HepG2 (cell line): ENCODE results near the gene S1PR5. TPM values are rescaled to one million over a fixed set of nuclear protein-coding genes. Genes with fewer than 3 reads are reported as not detected.
A peak's percentile ranks its signal among the peaks of the same experiment; 100 is the strongest.

Source experiments
- AKAP8 ChIP-seq: sonication (generic); formaldehyde crosslinking; IDR thresholded peaks from 2 replicates; pipeline ENCODE4 v1.5.1; 2020; ENCODE audit warnings: mild to moderate bottlenecking, missing genetic modification reagents
- BHLHE40 ChIP-seq: IDR thresholded peaks from 2 replicates; pipeline ENCODE4 v1.6.1; 2011; ENCODE audit warnings: low read length, improper control_type of control experiment
- POLR2A ChIP-seq, 2 experiments: IDR thresholded peaks; 2 replicates each; pipeline ENCODE4 v1.6.1; 2011; ENCODE audit warnings: low read depth in 2 of 2, low read length in 2 of 2, mild to moderate bottlenecking in 1 of 2, moderate library complexity in 1 of 2; ENCODE audit not compliant: insufficient read depth in 1 of 2
- RFXANK ChIP-seq: IDR thresholded peaks from 2 replicates; pipeline ENCODE4 v1.6.1; 2016
- SATB2 ChIP-seq: sonication (generic); formaldehyde crosslinking; IDR thresholded peaks from 2 replicates; pipeline ENCODE4 v1.5.0; 2020; ENCODE audit warnings: missing genetic modification reagents
- SMYD3 ChIP-seq: sonication (generic); formaldehyde crosslinking; IDR thresholded peaks from 2 replicates; pipeline ENCODE4 v1.8.1; 2023; ENCODE audit warnings: mild to moderate bottlenecking, missing genetic modification reagents
- SNAPC2 ChIP-seq: sonication (generic); formaldehyde crosslinking; IDR thresholded peaks from 2 replicates; pipeline ENCODE4 v1.8.1; 2022; ENCODE audit warnings: mild to moderate bottlenecking, missing genetic modification reagents
- SP2 ChIP-seq: sonication (generic); formaldehyde crosslinking; IDR thresholded peaks from 2 replicates; pipeline ENCODE4 v1.5.1; 2020; ENCODE audit warnings: mild to moderate bottlenecking, missing genetic modification reagents
- SRSF1 ChIP-seq: fragments of 200-400 bp; formaldehyde crosslinking; optimal IDR thresholded peaks from 2 replicates; pipeline ENCODE3; 2017; ENCODE audit warnings: mild to moderate bottlenecking, low read depth, low read length, moderate library complexity
- SRSF4 ChIP-seq: fragments of 200-400 bp; formaldehyde crosslinking; IDR thresholded peaks from one replicate; pipeline ENCODE4 v1.6.1; 2018; ENCODE audit warnings: mild to moderate bottlenecking, low read depth, low read length, moderate library complexity; ENCODE audit not compliant: poor library complexity, severe bottlenecking
- XRCC5 ChIP-seq: fragments of 200-400 bp; formaldehyde crosslinking; optimal IDR thresholded peaks from 2 replicates; pipeline ENCODE3; 2017; ENCODE audit warnings: mild to moderate bottlenecking, low read length
- ZBTB43 ChIP-seq: sonication (generic); formaldehyde crosslinking; conservative IDR thresholded peaks from 2 replicates; pipeline ENCODE4 v1.4.0; 2020; ENCODE audit warnings: missing genetic modification reagents
- ZEB1 ChIP-seq: IDR thresholded peaks from 2 replicates; pipeline ENCODE4 v1.6.1; 2012; ENCODE audit warnings: mild to moderate bottlenecking, low read depth, inconsistent platforms; ENCODE audit not compliant: insufficient replicate concordance
- ZMAT3 ChIP-seq: sonication (generic); formaldehyde crosslinking; conservative IDR thresholded peaks from 2 replicates; pipeline ENCODE4 v1.7.0; 2021; ENCODE audit warnings: missing genetic modification reagents
- ZNF468 ChIP-seq: sonication (generic); formaldehyde crosslinking; IDR thresholded peaks from 2 replicates; pipeline ENCODE4 v1.8.0; 2022; ENCODE audit warnings: mild to moderate bottlenecking, moderate library complexity, missing genetic modification reagents
- ZNF552 ChIP-seq: sonication (generic); formaldehyde crosslinking; IDR thresholded peaks from 2 replicates; pipeline ENCODE4 v1.9.0; 2022; ENCODE audit warnings: missing genetic modification reagents, mild to moderate bottlenecking, borderline replicate concordance
- ZNF672 ChIP-seq: sonication (generic); formaldehyde crosslinking; IDR thresholded peaks from 2 replicates; pipeline ENCODE4 v1.8.1; 2022; ENCODE audit warnings: missing genetic modification reagents
- ZNF772 ChIP-seq: sonication (generic); formaldehyde crosslinking; IDR thresholded peaks from 2 replicates; pipeline ENCODE4 v1.5.0; 2020; ENCODE audit warnings: mild to moderate bottlenecking, missing genetic modification reagents
- ZSCAN25 ChIP-seq: sonication (generic); formaldehyde crosslinking; IDR thresholded peaks from 2 replicates; pipeline ENCODE4 v1.8.0; 2022; ENCODE audit warnings: mild to moderate bottlenecking, missing genetic modification reagents
- ZSCAN30 ChIP-seq: sonication (generic); formaldehyde crosslinking; IDR thresholded peaks from 2 replicates; pipeline ENCODE4 v1.5.0; 2020; ENCODE audit warnings: mild to moderate bottlenecking, missing genetic modification reagents
- ZSCAN5A ChIP-seq: sonication (generic); formaldehyde crosslinking; IDR thresholded peaks from 2 replicates; pipeline ENCODE4 v1.8.0; 2022; ENCODE audit warnings: mild to moderate bottlenecking, missing genetic modification reagents, borderline replicate concordance
- polyA plus RNA-seq, 8 experiments: library from polyadenylated mRNA; depleted of rRNA in 3 of 8; stranded (reverse) in 7 of 8; unstranded in 1 of 8; fragments of >200 nt; fragmentation: Illumina TruSeq in 4 of 8; extraction: Trizol in 4 of 8; gene quantifications; 2 replicates each; pipeline versions ENCODE4 v1.2.1 to v1.2.3, GENCODE V29; 2011 to 2016; ENCODE audit warnings: low read depth in 4 of 8, missing spikeins in 1 of 8, mixed read lengths in 1 of 8; ENCODE audit not compliant: insufficient read depth in 1 of 8
- total RNA-seq, 5 experiments: library from RNA; depleted of rRNA; stranded (reverse); fragments of >200 nt; fragmentation: Illumina TruSeq; extraction: Trizol; gene quantifications; 2 replicates each; pipeline ENCODE4 v1.2.3, GENCODE V29; 2016; ENCODE audit warnings: low read depth in 1 of 5
- TF ChIP-seq, protein P1 (sequence below), 2 experiments: IDR thresholded peaks; 2 replicates each; pipeline ENCODE4 v1.6.1; 2011 to 2012; ENCODE audit warnings: low read length in 2 of 2, borderline replicate concordance in 1 of 2, low read depth in 1 of 2, mild to moderate bottlenecking in 1 of 2, moderate library complexity in 1 of 2
- TF ChIP-seq, protein P2 (sequence below): sonication (generic); formaldehyde crosslinking; IDR thresholded peaks from 2 replicates; pipeline ENCODE4 v1.5.0; 2020; ENCODE audit warnings: missing genetic modification reagents

Gene S1PR5
- total and polyA plus RNA-seq, 2 of the 13 experiments (the other 11 are each of a cell fraction or from before 2014, with no cell fraction given) = 0.04 TPM; not detected in 1

DNA sequence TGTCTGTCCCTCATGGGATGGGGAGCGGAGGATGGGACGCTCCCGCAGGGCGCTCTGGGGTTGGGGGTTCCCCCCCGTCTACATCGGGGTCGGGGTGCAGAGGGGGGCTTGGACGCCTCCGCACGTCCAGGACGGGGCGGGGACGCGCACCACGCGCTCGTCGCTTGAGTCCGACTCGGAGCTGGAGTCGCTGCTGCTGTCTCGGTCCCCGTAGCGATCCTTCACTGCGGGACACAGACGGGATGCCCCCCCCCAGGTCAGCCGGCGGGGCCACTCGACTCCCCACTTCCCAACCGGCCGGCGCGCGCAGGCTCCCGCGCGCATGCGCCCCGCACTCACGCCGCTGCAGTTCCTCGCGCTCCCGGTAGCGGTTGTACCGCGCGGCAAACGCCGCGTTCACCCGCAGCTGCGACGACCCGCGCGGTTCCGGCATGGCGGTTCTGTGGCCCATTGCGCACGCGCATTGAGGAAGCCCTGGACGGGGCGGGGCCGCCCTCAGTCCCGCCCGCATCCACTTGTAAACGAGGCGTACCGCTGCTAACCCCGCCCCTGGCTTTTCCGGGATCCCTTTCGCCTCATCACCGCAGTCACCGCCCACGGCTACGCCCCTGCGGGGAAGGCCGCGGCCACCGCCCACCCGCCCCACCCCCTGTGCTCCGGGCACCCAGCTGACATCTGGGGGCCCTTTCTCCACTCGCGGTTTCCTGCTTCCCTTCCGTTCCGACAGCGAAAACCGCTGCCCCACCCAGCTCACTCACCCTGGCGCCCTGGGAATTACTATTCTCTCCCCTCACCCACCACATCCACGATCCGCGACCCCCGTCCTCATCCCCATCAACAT, 48.5 kb upstream of the S1PR5 start, which contains the start of gene KRI1 (continued):
- TF ChIP-seq AKAP8 (CRISPR knock-in tag) (peak; percentile 84), ZMAT3 (CRISPR knock-in tag) (peak; percentile 96), ZSCAN30 (CRISPR knock-in tag) (no peak; the same call in 1 of the 2 replicates), ZNF552 (peak; percentile 90), ZSCAN25 (CRISPR knock-in tag) (peak; percentile 50; the same call in 1 of the 2 replicates), ZSCAN5A (CRISPR knock-in tag) (no peak), SNAPC2 (CRISPR knock-in tag) (no peak), POLR2A (IDR thresholded peaks at IDR 0.05; ENCODE audit: insufficient read depth in 1 of 2, low read depth in 2 of 2, low read length in 2 of 2) (peak; percentile 56 to 84), ZNF468 (no peak), SMYD3 (no peak), SATB2 (CRISPR knock-in tag) (peak; percentile 74), ZEB1 (no peak), XRCC5 (peak; percentile 56), BHLHE40 (0 out of 2 replicates have a peak, but pooled peaks have one; percentile 6), RFXANK (CRISPR knock-in tag) (0 out of 2 replicates have a peak, but pooled peaks have one; percentile 58), ZNF772 (CRISPR knock-in tag) (peak; percentile 97), SRSF1 (peak; percentile 37), SP2 (0 out of 2 replicates have a peak, but pooled peaks have one; percentile 52), SRSF4 (no peak), ZBTB43 (CRISPR knock-in tag) (peak; percentile 86), ZNF672 (CRISPR knock-in tag) (no peak)
- TF ChIP-seq, protein P1, sequence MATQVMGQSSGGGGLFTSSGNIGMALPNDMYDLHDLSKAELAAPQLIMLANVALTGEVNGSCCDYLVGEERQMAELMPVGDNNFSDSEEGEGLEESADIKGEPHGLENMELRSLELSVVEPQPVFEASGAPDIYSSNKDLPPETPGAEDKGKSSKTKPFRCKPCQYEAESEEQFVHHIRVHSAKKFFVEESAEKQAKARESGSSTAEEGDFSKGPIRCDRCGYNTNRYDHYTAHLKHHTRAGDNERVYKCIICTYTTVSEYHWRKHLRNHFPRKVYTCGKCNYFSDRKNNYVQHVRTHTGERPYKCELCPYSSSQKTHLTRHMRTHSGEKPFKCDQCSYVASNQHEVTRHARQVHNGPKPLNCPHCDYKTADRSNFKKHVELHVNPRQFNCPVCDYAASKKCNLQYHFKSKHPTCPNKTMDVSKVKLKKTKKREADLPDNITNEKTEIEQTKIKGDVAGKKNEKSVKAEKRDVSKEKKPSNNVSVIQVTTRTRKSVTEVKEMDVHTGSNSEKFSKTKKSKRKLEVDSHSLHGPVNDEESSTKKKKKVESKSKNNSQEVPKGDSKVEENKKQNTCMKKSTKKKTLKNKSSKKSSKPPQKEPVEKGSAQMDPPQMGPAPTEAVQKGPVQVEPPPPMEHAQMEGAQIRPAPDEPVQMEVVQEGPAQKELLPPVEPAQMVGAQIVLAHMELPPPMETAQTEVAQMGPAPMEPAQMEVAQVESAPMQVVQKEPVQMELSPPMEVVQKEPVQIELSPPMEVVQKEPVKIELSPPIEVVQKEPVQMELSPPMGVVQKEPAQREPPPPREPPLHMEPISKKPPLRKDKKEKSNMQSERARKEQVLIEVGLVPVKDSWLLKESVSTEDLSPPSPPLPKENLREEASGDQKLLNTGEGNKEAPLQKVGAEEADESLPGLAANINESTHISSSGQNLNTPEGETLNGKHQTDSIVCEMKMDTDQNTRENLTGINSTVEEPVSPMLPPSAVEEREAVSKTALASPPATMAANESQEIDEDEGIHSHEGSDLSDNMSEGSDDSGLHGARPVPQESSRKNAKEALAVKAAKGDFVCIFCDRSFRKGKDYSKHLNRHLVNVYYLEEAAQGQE (IDR thresholded peaks at IDR 0.05; ENCODE audit: borderline replicate concordance in 1 of 2, low read depth in 1 of 2, low read length in 2 of 2) = no peak
- TF ChIP-seq, protein P2, sequence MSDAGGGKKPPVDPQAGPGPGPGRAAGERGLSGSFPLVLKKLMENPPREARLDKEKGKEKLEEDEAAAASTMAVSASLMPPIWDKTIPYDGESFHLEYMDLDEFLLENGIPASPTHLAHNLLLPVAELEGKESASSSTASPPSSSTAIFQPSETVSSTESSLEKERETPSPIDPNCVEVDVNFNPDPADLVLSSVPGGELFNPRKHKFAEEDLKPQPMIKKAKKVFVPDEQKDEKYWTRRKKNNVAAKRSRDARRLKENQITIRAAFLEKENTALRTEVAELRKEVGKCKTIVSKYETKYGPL (CRISPR knock-in tag) = peak; percentile 72; the same call in 1 of the 2 replicates
